Measurements from ENCODE around the gene DPYD. TPM values are rescaled to one million over a fixed set of nuclear protein-coding genes. Genes with fewer than 3 reads are reported as not detected.

DPYD gene
- polyA plus RNA-seq, 1 of the 3 experiments (the other 2 are of a cell fraction): 23.0 TPM

DNA sequence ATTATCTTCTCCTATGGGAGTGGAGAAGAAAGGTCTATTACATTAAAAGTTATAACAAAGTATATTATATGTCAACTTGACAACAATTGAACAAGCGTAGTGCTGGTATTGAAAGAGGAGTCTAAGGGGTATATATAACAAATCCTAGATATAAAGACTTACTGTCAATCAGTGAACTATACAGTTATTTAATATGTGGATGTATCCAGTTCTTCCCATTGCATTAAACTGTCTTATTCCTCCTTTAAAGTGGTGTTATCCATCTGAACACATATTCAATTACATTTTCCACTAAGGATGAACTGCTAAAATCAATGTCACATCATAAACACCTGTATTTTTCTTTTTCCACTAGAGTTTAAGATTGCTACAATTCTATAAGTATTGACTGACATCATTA, 438.8 kb downstream of the DPYD start:
- no peaks in the 10 kb centered on the region for H3K9me3 ChIP-seq
- no peak overlapping the region for H3K4me2 ChIP-seq
- H3K36me3 ChIP-seq (replicated peaks in 1 of 2; ENCODE audit: control insufficient read depth in 1 of 2, insufficient read depth in 2 of 2, low read length in 1 of 2): peaks cover 0 to 50% of the 10 kb centered on the region in 2 experiments
- no peak overlapping the region for H3K4me3 ChIP-seq (ENCODE audit: low read depth in 2 of 2, low read length in 1 of 2)
- no peaks in the 10 kb centered on the region for H3F3A ChIP-seq (replicated peaks; ENCODE audit: insufficient read depth)
- no peak overlapping the region for H3K9ac ChIP-seq
- H4K20me1 ChIP-seq (ENCODE audit: insufficient read depth): no peaks in the 10 kb centered on the region
- 94% methylated on average over 1 of the region's 1 CpG for WGBS (ENCODE audit: low lambda C conversion rate)
- no peak overlapping the region for H2AFZ ChIP-seq (ENCODE audit: low read depth)
- H3K27me3 ChIP-seq (ENCODE audit: insufficient read depth): no peaks in the 10 kb centered on the region
- no peak for TF ChIP-seq TEAD4 (IDR thresholded peaks at IDR 0.05; ENCODE audit: borderline replicate concordance, insufficient read depth)
- TF ChIP-seq ELF1 (IDR thresholded peaks at IDR 0.05): no peak
- TF ChIP-seq, protein P1, sequence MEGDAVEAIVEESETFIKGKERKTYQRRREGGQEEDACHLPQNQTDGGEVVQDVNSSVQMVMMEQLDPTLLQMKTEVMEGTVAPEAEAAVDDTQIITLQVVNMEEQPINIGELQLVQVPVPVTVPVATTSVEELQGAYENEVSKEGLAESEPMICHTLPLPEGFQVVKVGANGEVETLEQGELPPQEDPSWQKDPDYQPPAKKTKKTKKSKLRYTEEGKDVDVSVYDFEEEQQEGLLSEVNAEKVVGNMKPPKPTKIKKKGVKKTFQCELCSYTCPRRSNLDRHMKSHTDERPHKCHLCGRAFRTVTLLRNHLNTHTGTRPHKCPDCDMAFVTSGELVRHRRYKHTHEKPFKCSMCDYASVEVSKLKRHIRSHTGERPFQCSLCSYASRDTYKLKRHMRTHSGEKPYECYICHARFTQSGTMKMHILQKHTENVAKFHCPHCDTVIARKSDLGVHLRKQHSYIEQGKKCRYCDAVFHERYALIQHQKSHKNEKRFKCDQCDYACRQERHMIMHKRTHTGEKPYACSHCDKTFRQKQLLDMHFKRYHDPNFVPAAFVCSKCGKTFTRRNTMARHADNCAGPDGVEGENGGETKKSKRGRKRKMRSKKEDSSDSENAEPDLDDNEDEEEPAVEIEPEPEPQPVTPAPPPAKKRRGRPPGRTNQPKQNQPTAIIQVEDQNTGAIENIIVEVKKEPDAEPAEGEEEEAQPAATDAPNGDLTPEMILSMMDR (IDR thresholded peaks at IDR 0.05): no peak
- TF ChIP-seq RFX5 (IDR thresholded peaks at IDR 0.05; ENCODE audit: low read length): no peak
- TF ChIP-seq USF1 (IDR thresholded peaks at IDR 0.05; ENCODE audit: borderline replicate concordance, low read depth): no peak
- no peak for TF ChIP-seq TAF1 (IDR thresholded peaks at IDR 0.05; ENCODE audit: borderline replicate concordance, low read depth, low read length)
- TF ChIP-seq IRF3 (IDR thresholded peaks at IDR 0.05; ENCODE audit: low read depth, low read length): no peak
- no peak for TF ChIP-seq FOXJ3 (CRISPR knock-in tag; IDR thresholded peaks at IDR 0.05)
- no peak for TF ChIP-seq NRF1 (IDR thresholded peaks at IDR 0.05; ENCODE audit: low read depth, low read length)
- TF ChIP-seq, protein P2, sequence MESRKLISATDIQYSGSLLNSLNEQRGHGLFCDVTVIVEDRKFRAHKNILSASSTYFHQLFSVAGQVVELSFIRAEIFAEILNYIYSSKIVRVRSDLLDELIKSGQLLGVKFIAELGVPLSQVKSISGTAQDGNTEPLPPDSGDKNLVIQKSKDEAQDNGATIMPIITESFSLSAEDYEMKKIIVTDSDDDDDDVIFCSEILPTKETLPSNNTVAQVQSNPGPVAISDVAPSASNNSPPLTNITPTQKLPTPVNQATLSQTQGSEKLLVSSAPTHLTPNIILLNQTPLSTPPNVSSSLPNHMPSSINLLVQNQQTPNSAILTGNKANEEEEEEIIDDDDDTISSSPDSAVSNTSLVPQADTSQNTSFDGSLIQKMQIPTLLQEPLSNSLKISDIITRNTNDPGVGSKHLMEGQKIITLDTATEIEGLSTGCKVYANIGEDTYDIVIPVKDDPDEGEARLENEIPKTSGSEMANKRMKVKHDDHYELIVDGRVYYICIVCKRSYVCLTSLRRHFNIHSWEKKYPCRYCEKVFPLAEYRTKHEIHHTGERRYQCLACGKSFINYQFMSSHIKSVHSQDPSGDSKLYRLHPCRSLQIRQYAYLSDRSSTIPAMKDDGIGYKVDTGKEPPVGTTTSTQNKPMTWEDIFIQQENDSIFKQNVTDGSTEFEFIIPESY (IDR thresholded peaks at IDR 0.05; ENCODE audit: borderline replicate concordance, low read depth): no peak
- TF ChIP-seq, protein P3, sequence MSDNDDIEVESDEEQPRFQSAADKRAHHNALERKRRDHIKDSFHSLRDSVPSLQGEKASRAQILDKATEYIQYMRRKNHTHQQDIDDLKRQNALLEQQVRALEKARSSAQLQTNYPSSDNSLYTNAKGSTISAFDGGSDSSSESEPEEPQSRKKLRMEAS (IDR thresholded peaks at IDR 0.05; ENCODE audit: low read depth): no peak
- TF ChIP-seq EZH2phosphoT487 (IDR thresholded peaks at IDR 0.05; ENCODE audit: borderline replicate concordance, low read depth): no peak
- no peak for TF ChIP-seq GABPA (IDR thresholded peaks at IDR 0.05; ENCODE audit: low read depth)
- TF ChIP-seq TCF12 (IDR thresholded peaks at IDR 0.05): no peak
- no peak for TF ChIP-seq USF2 (IDR thresholded peaks at IDR 0.05; ENCODE audit: borderline replicate concordance, low read depth, low read length)
- TF ChIP-seq SMC3 (IDR thresholded peaks at IDR 0.05; ENCODE audit: low read depth, low read length): no peak
- no peak for TF ChIP-seq YY1 (IDR thresholded peaks at IDR 0.05; ENCODE audit: low read depth)
- no peak for TF ChIP-seq NFIC (IDR thresholded peaks at IDR 0.05; ENCODE audit: borderline replicate concordance)
- no peak for TF ChIP-seq MEF2A (IDR thresholded peaks at IDR 0.05; ENCODE audit: borderline replicate concordance, low read depth)
- ChIA-PET POLR2A (no interaction called here), CTCF (no interaction called here)
- no peaks in the 10 kb centered on the region for H3K9me2 ChIP-seq
- no peak overlapping the region for H3K27ac ChIP-seq (ENCODE audit: low read depth in 2 of 2, low read length in 1 of 2)
- H3K4me1 ChIP-seq (ENCODE audit: control insufficient read depth in 1 of 2, insufficient read depth in 2 of 2, low read depth in 1 of 2, low read length in 1 of 2): no peaks in the 10 kb centered on the region
- no peak for DNase-seq
- no peaks in the 10 kb centered on the region for H3K79me2 ChIP-seq (ENCODE audit: insufficient read depth)
